Neural cell (in vitro differentiated cells): ENCODE measurements around the gene TOM1L1. TPM values are rescaled to one million over a fixed set of nuclear protein-coding genes. Genes with fewer than 3 reads are reported as not detected.

Source experiments
- H2AFZ ChIP-seq: fragments of 200-600, 300-800 bp; sonication (generic), shearing (Covaris generic); 2 replicates; pipeline ENCODE4 v1.6.0; 2014; ENCODE audit warnings: low read depth, mild to moderate bottlenecking, antibody characterized with exemption, low read length, moderate library complexity
- H3F3A ChIP-seq: fragments of 200-600 bp; shearing (Covaris generic); 2 replicates; pipeline ENCODE4 v1.6.1; 2016; ENCODE audit warnings: mild to moderate bottlenecking, moderate library complexity, mixed read lengths, antibody characterized with exemption, low read length; ENCODE audit not compliant: insufficient read depth, poor library complexity, severe bottlenecking
- H3K27ac ChIP-seq: fragments of 200-600, 300-800 bp; sonication (generic), shearing (Covaris generic); 2 replicates; pipeline ENCODE4 v1.5.1; 2014; ENCODE audit warnings: mild to moderate bottlenecking, low read length, moderate library complexity
- H3K27me3 ChIP-seq: fragments of 300-800, 200-600 bp; sonication (generic), shearing (Covaris generic); 2 replicates; pipeline ENCODE4 v1.6.0; 2014; ENCODE audit warnings: mild to moderate bottlenecking, low read depth, low read length, moderate library complexity; ENCODE audit not compliant: insufficient read depth
- H3K36me3 ChIP-seq: fragments of 300-800, 200-600 bp; sonication (generic), shearing (Covaris generic); 2 replicates; pipeline ENCODE4 v1.5.1; 2014; ENCODE audit warnings: mild to moderate bottlenecking, antibody characterized with exemption, low read length, moderate library complexity; ENCODE audit not compliant: insufficient read depth
- H3K4me2 ChIP-seq: fragments of 300-800, 200-600 bp; sonication (generic), shearing (Covaris generic); 2 replicates; pipeline ENCODE4 v1.6.0; 2014; ENCODE audit warnings: mild to moderate bottlenecking, low read length
- H3K4me3 ChIP-seq: fragments of 300-800, 200-600 bp; sonication (generic), shearing (Covaris generic); 2 replicates; pipeline ENCODE4 v1.5.1; 2014; ENCODE audit warnings: mild to moderate bottlenecking, low read length, moderate library complexity
- H3K79me2 ChIP-seq: fragments of 200-600 bp; shearing (Covaris generic); replicated peaks from 2 replicates; pipeline ENCODE4 v1.6.0; 2014; ENCODE audit warnings: mild to moderate bottlenecking, low read length, moderate library complexity; ENCODE audit not compliant: insufficient read depth
- H3K9ac ChIP-seq: fragments of 300-800, 200-600 bp; sonication (generic), shearing (Covaris generic); 2 replicates; pipeline ENCODE4 v1.6.1; 2016; ENCODE audit warnings: mild to moderate bottlenecking, low read length, mixed read lengths
- H3K9me2 ChIP-seq: fragments of 200-600 bp; shearing (Covaris generic); 2 replicates; pipeline ENCODE4 v1.6.1; 2016; ENCODE audit warnings: mild to moderate bottlenecking, low read length, mixed read lengths; ENCODE audit not compliant: insufficient read depth
- H3K9me3 ChIP-seq: fragments of 200-600, 300-800 bp; sonication (generic), shearing (Covaris generic); 2 replicates; pipeline ENCODE4 v1.6.1; 2016; ENCODE audit warnings: mild to moderate bottlenecking, mixed run types, low read length, moderate library complexity, mixed read lengths
- H4K20me1 ChIP-seq: fragments of 200-600 bp; shearing (Covaris generic); 2 replicates; pipeline ENCODE4 v1.6.1; 2016; ENCODE audit warnings: mild to moderate bottlenecking, mixed run types; ENCODE audit not compliant: insufficient read depth
- CTCF ChIP-seq: fragments of 450-650 bp; IDR thresholded peaks from 2 replicates; pipeline ENCODE4 v1.5.1; 2014; ENCODE audit warnings: antibody characterized with exemption, mild to moderate bottlenecking, moderate library complexity; ENCODE audit not compliant: poor library complexity, severe bottlenecking
- EP300 ChIP-seq: fragments of 450-650 bp; conservative IDR thresholded peaks from 2 replicates; pipeline ENCODE4 v1.6.1; 2014; ENCODE audit warnings: antibody characterized with exemption, mild to moderate bottlenecking, moderate library complexity; ENCODE audit not compliant: poor library complexity, severe bottlenecking
- EZH2 ChIP-seq: fragments of 200-600, 300-800 bp; shearing (Covaris generic), sonication (generic); IDR thresholded peaks from 2 replicates; pipeline ENCODE4 v1.6.1; 2014; ENCODE audit warnings: antibody characterized with exemption, low read length, borderline replicate concordance, mild to moderate bottlenecking; ENCODE audit not compliant: insufficient read depth, poor library complexity, severe bottlenecking
- POLR2AphosphoS5 ChIP-seq: IDR thresholded peaks from 2 replicates; pipeline ENCODE4 v1.6.1; 2012
- REST ChIP-seq: IDR thresholded peaks from 2 replicates; pipeline ENCODE4 v1.6.1; 2012; ENCODE audit warnings: borderline replicate concordance
- SMC3 ChIP-seq: fragments of 450-650 bp; conservative IDR thresholded peaks from 2 replicates; pipeline ENCODE4 v1.6.1; 2014; ENCODE audit warnings: antibody characterized with exemption, mild to moderate bottlenecking, moderate library complexity; ENCODE audit not compliant: poor library complexity
- TAF1 ChIP-seq: IDR thresholded peaks from 2 replicates; pipeline ENCODE4 v1.6.1; 2012; ENCODE audit warnings: low read depth
- polyA plus RNA-seq: library from polyadenylated mRNA; depleted of rRNA; stranded (reverse); fragments of >200 nt; gene quantifications from 2 replicates; pipeline ENCODE4 v1.2.3, GENCODE V29; 2014

Gene TOM1L1
- polyA plus RNA-seq, 1 donor from 2014 or later, result 13.6 TPM

GRCh38 chr17:54983260-54983659 is 82.6 kb downstream of the TOM1L1 start:
- H3K36me3 ChIP-seq, result no peaks in the 10 kb centered on the region
- peaks cover 33% of the 10 kb centered on the region for H3K79me2 ChIP-seq
- no peaks in the 10 kb centered on the region for H3F3A ChIP-seq
- no peak overlapping the region for H3K4me3 ChIP-seq
- H3K9me3 ChIP-seq, result no peaks in the 10 kb centered on the region
- no peaks in the 10 kb centered on the region for H3K27me3 ChIP-seq
- TF ChIP-seq SMC3 (no peak), EP300 (no peak), POLR2AphosphoS5 (no peak), CTCF (no peak)
- no peaks in the 10 kb centered on the region for H4K20me1 ChIP-seq
- H2AFZ ChIP-seq, result no peak overlapping the region
- H3K4me2 ChIP-seq, result no peak overlapping the region
- no peak overlapping the region for H3K9ac ChIP-seq
- no peak overlapping the region for H3K27ac ChIP-seq
- no peaks in the 10 kb centered on the region for H3K9me2 ChIP-seq

GRCh38 chr17:54985476-54985875 is 84.8 kb downstream of the TOM1L1 start:
- H3K4me2 ChIP-seq, result no peak overlapping the region

More at GRCh38 chr17:54985476-54985875, 84.8 kb downstream of the TOM1L1 start:
- Histone ChIP-seq H3K4me3 (no peak overlapping the region), H3K27me3 (no peaks in the 10 kb centered on the region), H3K9me2 (no peaks in the 10 kb centered on the region), H3F3A (no peaks in the 10 kb centered on the region), H3K36me3 (no peaks in the 10 kb centered on the region), H3K79me2 (peaks cover 20% of the 10 kb centered on the region), H3K9ac (no peak overlapping the region), H3K9me3 (no peaks in the 10 kb centered on the region), H4K20me1 (no peaks in the 10 kb centered on the region), H3K27ac (no peak overlapping the region), H2AFZ (no peak overlapping the region)
- TF ChIP-seq EP300 (no peak), REST (no peak), TAF1 (no peak), EZH2 (no peak), CTCF (no peak)
